Measurements from ENCODE around the gene ZFAND3. TPM values are rescaled to one million over a fixed set of nuclear protein-coding genes. Genes with fewer than 3 reads are reported as not detected.

ZFAND3 gene
- total RNA-seq, 2 experiments from 2014 or later = 8.3 to 33.8 TPM

DNA sequence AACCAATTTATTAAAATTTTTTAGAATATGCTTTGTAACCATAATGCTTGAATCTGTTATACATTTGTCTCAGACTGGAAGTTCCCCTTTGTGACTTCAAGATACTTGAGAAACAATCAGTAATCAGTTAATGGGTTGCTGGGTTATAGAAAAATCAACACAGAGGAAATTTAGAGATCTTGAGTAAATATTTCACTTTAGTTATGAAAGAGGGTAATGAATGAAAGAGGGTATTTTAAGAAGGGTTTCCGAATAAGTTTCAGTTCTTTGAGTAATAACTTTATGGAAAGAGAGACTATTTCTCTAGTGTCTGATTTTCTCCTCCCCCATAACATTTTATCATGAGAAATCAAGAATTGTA is 21.4 kb downstream of the ZFAND3 start:
- no peaks in the 10 kb centered on the region for H3K4me1 ChIP-seq (ENCODE audit: insufficient read depth, low read length, poor library complexity, severe bottlenecking)
- TF ChIP-seq CTCF (conservative IDR thresholded peaks at IDR 0.05; ENCODE audit: low read length) = no peak
- TF ChIP-seq EZH2phosphoT487 (IDR thresholded peaks at IDR 0.05; ENCODE audit: borderline replicate concordance, low read depth, low read length) = no peak
- H3K4me2 ChIP-seq (ENCODE audit: low read length) = no peak overlapping the region
- peaks cover 10% of the 10 kb centered on the region; the same call in 1 of the 2 replicates for H3K36me3 ChIP-seq (ENCODE audit: insufficient read depth, low read length)
- no TSS peak for BruUV-seq (replicated peaks)
- H3K4me3 ChIP-seq (ENCODE audit: low read depth, low read length, poor library complexity, severe bottlenecking) = no peak overlapping the region
- H4K20me1 ChIP-seq (ENCODE audit: insufficient read depth, low read length) = peaks cover 12% of the 10 kb centered on the region
- POLR2A ChIA-PET = interaction anchor here (0.6 kb wide), 1 partner anchor 22 kb away, joined by 3 read pairs; no protein-coding TSS in a partner anchor
- CTCF ChIA-PET (ENCODE audit: unreplicated experiment) = no interaction called here
- no peak overlapping the region for H2AFZ ChIP-seq (ENCODE audit: low read length)
- H3K79me2 ChIP-seq (ENCODE audit: insufficient read depth, low read depth, low read length) = peaks cover 17% of the 10 kb centered on the region; the same call in 1 of the 2 replicates
- intact Hi-C loops (cut with micrococcal nuclease; ENCODE audit: unreplicated experiment) = no loop called here
- no peaks in the 10 kb centered on the region for H3K9me3 ChIP-seq (ENCODE audit: low read length)
- H3K9me2 ChIP-seq (ENCODE audit: insufficient read depth, low read length) = no peaks in the 10 kb centered on the region
- no peak overlapping the region for H3K27ac ChIP-seq (ENCODE audit: low read depth, low read length, poor library complexity, severe bottlenecking)
- DNase-seq (ENCODE audit: low spot score) = no peak

DNA sequence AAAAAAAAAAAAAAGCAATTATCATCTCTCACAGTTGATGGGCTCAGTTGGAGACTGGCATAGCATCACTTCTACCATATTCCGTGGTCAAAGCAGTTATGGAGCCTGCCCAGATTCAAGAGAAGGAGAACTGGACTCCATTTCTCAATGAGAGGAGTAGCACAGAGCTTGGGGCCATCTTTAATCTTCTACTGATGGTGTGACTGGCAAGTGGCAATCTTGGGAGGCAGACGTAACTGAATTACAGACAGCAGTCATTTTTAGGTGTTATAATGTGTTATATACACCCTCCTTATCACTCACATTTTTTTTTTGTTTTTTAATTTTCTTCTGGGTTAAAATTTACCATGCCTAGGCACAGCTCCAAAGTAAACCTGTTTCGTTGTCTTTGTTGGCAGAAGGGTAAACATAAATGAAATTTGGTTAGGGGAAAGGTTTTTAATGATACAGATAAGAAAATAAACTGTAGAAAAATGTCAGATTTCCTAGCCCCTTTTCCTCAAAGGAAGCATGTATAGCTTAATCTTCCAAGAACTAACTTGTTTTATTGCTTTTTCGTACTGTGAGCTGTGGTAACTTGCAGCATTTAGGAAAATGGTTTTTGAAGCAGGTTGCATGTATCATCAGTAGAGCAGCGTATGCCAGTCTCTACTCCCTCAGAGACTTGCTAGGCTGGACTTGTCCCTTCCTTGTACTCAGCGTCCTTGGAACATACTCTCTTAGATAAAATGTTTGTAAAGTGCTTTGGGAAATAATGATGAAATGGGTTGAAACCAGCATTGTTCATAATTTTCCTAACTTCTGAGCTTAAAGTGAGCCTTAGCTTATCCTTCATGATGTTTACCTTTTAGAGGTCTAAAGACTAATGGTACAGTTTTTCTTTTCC is 25.7 kb downstream of the ZFAND3 start:
- ChIA-PET POLR2A (interaction anchor here (1.0 to 1.3 kb wide), 3 partner anchors 11 to 24 kb away, joined by 3 to 4 read pairs (median 3); no protein-coding TSS in a partner anchor), CTCF (ENCODE audit: unreplicated experiment) (no interaction called here)

More for the DNA sequence above, 25.7 kb downstream of the ZFAND3 start:
- Histone ChIP-seq H3K79me2 (ENCODE audit: insufficient read depth, low read depth, low read length) (peaks cover 7% of the 10 kb centered on the region; the same call in 1 of the 2 replicates), H4K20me1 (ENCODE audit: insufficient read depth, low read length) (peaks cover 14% of the 10 kb centered on the region), H3K4me3 (ENCODE audit: low read depth, low read length, poor library complexity, severe bottlenecking) (no peak overlapping the region), H3K9me3 (ENCODE audit: low read length) (no peaks in the 10 kb centered on the region), H3K36me3 (ENCODE audit: insufficient read depth, low read length) (no peaks in the 10 kb centered on the region), H3K27ac (ENCODE audit: low read depth, low read length, poor library complexity, severe bottlenecking) (no peak overlapping the region), H3K4me1 (ENCODE audit: insufficient read depth, low read length, poor library complexity, severe bottlenecking) (no peaks in the 10 kb centered on the region), H3K4me2 (ENCODE audit: low read length) (no peak overlapping the region), H3K9me2 (ENCODE audit: insufficient read depth, low read length) (no peaks in the 10 kb centered on the region), H2AFZ (ENCODE audit: low read length) (no peak overlapping the region)
- intact Hi-C loops (cut with micrococcal nuclease; ENCODE audit: unreplicated experiment) = no loop called here
- TF ChIP-seq EZH2phosphoT487 (IDR thresholded peaks at IDR 0.05; ENCODE audit: borderline replicate concordance, low read depth, low read length) (no peak), CTCF (conservative IDR thresholded peaks at IDR 0.05; ENCODE audit: low read length) (no peak)
- BruUV-seq (replicated peaks) = no TSS peak
- no peak for DNase-seq (ENCODE audit: low spot score)

Measured in OCI-LY7 (cell line).